ENCODE data around the gene FGD1. TPM values are rescaled to one million over a fixed set of nuclear protein-coding genes. Genes with fewer than 3 reads are reported as not detected.

The FGD1 gene
- total RNA-seq, 1 experiment from 2014 or later, result 19.2 TPM

DNA sequence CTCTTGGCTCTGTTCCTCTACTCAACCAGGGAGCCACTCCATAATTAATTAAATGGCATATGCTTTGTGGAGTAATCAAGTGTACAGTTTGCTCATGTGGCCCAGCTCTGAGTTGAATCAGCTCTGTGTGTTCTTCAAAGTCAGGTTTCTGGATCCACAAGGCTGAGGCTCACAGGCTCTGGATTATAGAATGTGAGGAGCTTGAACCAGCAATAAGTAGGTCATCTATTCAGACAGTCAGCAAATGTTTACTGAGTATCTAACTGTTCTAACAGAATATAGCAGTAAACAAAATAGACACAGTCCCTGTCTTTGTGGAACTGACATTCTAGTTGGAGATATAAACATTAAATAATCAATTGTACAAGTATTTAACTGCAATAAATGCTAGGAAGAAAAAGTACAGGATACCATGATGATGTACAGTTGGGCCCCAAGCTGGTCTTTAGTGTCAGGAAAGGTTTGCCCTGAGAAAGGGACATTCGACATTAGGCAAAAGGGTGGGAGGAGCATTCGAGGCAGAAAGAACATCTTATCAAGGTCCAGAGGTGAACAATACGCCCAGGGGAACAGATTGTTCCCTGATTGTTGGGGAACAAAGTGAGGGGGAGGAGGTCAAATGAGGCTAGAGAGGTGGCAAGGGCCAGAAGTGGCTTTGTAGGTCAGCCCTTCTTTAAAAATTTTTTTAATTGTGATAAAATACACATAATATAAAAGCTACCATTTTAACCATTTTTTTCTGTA lies 76.3 kb downstream of the FGD1 start:
- no peak overlapping the region for H2BK120ac ChIP-seq (ENCODE audit: low read depth, low read length, poor library complexity, severe bottlenecking)
- H3K4me1 ChIP-seq (ENCODE audit: insufficient read depth, low read length), result no peaks in the 10 kb centered on the region
- H3K23me2 ChIP-seq (ENCODE audit: insufficient read length, low read depth, low read length, poor library complexity, severe bottlenecking), result no peaks in the 10 kb centered on the region
- no peaks in the 10 kb centered on the region for H3K79me2 ChIP-seq (ENCODE audit: insufficient read depth, low read length)
- Mint-ChIP-seq H3K36me3 (ENCODE audit: insufficient read depth in 1 of 3, low read depth in 3 of 3) (peaks cover 2 to 8% (median 5%) of the 10 kb centered on the region in 3 experiments; a peak in 6 of 7 replicates), H3K4me1 (peaks cover 13 to 15% of the 10 kb centered on the region in 2 experiments), H3K27ac (no peak overlapping the region), H3K4me3 (no peak overlapping the region; a peak in 1 of 5 replicates), H3K9me3 (peaks cover 70 to 79% of the 10 kb centered on the region in 2 experiments), H3K27me3 (ENCODE audit: low read depth) (peaks cover 6% of the 10 kb centered on the region; the same call in 1 of the 2 replicates)
- H3K27ac ChIP-seq (ENCODE audit: insufficient read length, low read depth, low read length), result no peak overlapping the region
- no peak overlapping the region for H4K8ac ChIP-seq (replicated peaks; ENCODE audit: insufficient read length, low read depth, low read length)
- no peak overlapping the region for H2AK5ac ChIP-seq (ENCODE audit: insufficient read length, low read length)
- no peaks in the 10 kb centered on the region for H3K79me1 ChIP-seq (ENCODE audit: insufficient read depth, low read depth, low read length, poor library complexity, severe bottlenecking)
- no peak overlapping the region for H3K4ac ChIP-seq (ENCODE audit: low read depth, low read length)
- H2BK20ac ChIP-seq (ENCODE audit: low read depth, low read length, poor library complexity, severe bottlenecking), result no peak overlapping the region
- no peaks in the 10 kb centered on the region for H3K27me3 ChIP-seq (ENCODE audit: insufficient read depth, low read length)
- no peak overlapping the region for H3K4me2 ChIP-seq (ENCODE audit: insufficient read depth, insufficient read length, low read length)
- H4K5ac ChIP-seq (ENCODE audit: insufficient read length, low read depth, low read length), result no peak overlapping the region
- no peaks in the 10 kb centered on the region for H4K20me1 ChIP-seq (ENCODE audit: control insufficient read depth, insufficient read depth, insufficient read length)
- H2BK15ac ChIP-seq (ENCODE audit: low read depth, low read length), result no peak overlapping the region
- no peak overlapping the region for H3K18ac ChIP-seq (ENCODE audit: insufficient read length, low read depth, low read length)
- H3K9me3 ChIP-seq (ENCODE audit: control insufficient read depth, low read depth, low read length), result peaks cover 23% of the 10 kb centered on the region
- no peak overlapping the region for H2AFZ ChIP-seq (ENCODE audit: low read length)
- H4K91ac ChIP-seq (ENCODE audit: insufficient read length, low read depth, low read length), result no peak overlapping the region
- H2BK5ac ChIP-seq (ENCODE audit: insufficient read length, low read length), result no peak overlapping the region
- no peak overlapping the region for H3T11ph ChIP-seq (ENCODE audit: low read length)
- no peak overlapping the region for H3K56ac ChIP-seq (ENCODE audit: insufficient read length, low read depth, low read length)
- TF ChIP-seq, protein P1, sequence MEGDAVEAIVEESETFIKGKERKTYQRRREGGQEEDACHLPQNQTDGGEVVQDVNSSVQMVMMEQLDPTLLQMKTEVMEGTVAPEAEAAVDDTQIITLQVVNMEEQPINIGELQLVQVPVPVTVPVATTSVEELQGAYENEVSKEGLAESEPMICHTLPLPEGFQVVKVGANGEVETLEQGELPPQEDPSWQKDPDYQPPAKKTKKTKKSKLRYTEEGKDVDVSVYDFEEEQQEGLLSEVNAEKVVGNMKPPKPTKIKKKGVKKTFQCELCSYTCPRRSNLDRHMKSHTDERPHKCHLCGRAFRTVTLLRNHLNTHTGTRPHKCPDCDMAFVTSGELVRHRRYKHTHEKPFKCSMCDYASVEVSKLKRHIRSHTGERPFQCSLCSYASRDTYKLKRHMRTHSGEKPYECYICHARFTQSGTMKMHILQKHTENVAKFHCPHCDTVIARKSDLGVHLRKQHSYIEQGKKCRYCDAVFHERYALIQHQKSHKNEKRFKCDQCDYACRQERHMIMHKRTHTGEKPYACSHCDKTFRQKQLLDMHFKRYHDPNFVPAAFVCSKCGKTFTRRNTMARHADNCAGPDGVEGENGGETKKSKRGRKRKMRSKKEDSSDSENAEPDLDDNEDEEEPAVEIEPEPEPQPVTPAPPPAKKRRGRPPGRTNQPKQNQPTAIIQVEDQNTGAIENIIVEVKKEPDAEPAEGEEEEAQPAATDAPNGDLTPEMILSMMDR (conservative IDR thresholded peaks at IDR 0.05), result no peak
- no peak overlapping the region for H3K9ac ChIP-seq (ENCODE audit: extremely low read depth, insufficient read length, low read length)
- H3K23ac ChIP-seq (ENCODE audit: insufficient read length, low read depth, low read length), result no peak overlapping the region
- WGBS (ENCODE audit: extremely low coverage, insufficient read length, low lambda C conversion rate), result no CpG with 5 or more reads among the region's 3 CpGs
- no peak overlapping the region for H3K14ac ChIP-seq (ENCODE audit: insufficient read depth, low read length)
- H2BK12ac ChIP-seq (ENCODE audit: insufficient read length, low read depth, low read length), result no peak overlapping the region
- DNase-seq, result no peak
